Activated CD4-positive, CD25-positive, alpha-beta regulatory T cell treated with anti-CD3 and anti-CD28 coated beads, Interleukin-2, amount 50 U/mL, for 16 hours (primary cell): ENCODE results near the gene RGS13.

Experiments
- DNase-seq: peaks from one replicate; pipeline ENCODE4 v3.0.0-alpha.2; 2020; ENCODE audit warnings: low read depth, low spot score

Gene RGS13

DNA sequence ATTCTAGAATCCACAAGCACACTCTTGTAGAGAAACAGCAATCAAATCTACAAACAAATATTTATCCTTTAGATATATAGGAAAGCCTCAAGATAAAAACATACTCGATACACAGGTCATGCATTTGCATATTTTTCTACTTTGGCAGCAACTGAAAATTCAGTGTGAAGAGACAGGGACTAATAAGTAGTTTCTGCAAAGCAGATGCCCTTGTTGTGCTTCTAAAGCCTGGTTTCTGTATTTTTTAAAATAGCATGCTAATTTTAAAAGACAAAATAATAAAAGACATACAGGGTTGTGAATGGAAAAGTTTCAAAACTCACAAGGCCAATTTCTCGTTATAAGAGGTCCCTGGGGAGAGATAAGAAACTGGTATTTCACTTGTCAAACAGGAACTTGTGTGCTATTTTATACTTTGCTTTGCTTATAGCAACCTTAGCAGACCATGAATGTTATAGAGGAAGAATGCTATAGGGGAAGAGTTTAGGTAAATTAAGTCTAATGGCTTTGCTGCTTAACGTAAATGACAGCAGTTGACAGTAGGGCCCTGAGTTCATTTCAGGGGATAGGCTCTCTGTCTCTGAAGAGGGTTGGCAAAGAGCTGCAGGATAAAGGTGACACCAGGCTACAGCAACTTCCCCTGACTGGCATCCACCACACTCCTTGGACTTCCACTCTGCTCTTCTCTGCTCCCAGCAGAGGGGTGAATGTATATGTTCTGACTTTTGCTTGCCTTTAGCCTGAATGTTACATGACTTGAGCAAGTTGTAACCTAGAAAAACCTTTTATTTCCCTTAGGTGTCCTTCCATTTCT is 9.4 kb upstream of the RGS13 start:
- DNase-seq: no peak

DNA sequence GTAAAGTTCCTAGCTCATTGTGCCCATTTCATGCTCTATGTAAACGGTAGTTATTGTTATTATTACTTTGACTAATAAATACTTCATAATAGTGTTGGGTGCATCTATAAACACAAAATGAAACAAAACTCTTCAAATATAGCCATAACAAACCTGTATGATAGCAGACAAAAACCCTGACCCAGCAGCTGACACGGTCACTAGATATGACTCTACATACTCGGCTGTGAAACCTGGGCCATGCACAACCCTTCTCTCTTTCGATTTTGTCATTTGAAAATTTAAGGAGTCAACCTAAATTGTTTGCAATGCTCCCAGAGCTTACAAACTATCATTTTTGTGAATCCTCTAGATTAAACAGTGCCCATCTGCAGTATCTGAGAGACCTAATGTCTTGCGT is 8.0 kb upstream of the RGS13 start:
- DNase-seq: no peak

DNA sequence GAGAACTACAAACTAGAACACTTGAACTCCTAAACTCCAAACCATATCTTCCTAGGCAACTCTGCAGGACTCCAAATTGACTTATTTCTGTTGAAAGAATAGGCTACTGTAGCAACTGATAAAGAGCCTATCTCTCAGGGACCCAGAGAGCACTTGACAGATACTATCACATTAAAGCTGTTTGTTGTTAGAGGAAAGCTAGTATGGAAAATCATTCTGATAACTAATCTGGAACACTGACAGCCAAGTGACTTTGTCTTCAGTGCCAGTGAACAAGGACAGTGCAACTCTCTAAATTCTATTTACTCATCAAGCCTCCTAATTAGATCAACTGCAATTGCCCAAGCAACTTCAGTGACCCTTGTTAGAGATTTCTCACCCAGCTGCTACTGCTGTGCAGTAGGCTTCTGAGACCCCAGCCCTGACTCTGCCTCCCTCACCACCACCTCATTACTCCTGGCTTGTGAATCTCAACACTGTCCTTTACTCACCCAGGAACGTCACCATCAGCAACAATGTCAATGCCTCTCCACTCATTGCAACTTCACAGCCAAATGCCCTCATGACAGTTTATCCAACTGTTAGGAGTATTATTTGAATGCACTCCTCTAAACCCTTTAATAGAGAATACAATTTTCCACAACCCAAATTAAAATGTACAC is 7.4 kb upstream of the RGS13 start:
- no peak for DNase-seq

DNA sequence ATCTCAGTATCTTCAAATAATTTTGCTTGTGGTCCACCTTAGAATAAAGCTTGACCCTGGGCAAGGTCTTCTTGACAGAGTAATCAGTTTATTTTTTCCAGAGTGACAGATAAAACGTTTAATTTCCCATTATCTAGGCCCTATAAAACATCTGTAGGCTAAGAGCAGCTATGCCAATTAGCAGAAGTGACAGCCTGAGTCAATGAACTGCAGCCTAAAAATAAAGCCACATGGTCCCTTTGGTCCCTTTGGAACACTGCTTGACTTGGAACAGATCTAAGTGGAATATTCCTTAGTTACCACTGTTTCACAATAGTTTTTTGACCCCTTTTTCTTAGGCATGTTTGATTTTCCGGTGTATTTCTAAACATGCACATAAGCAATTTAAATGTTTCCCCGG is 6.3 kb upstream of the RGS13 start:
- DNase-seq: no peak

GRCh38 chr1:192630521-192631287 is 5.2 kb upstream of the RGS13 start:
- no peak for DNase-seq

DNA sequence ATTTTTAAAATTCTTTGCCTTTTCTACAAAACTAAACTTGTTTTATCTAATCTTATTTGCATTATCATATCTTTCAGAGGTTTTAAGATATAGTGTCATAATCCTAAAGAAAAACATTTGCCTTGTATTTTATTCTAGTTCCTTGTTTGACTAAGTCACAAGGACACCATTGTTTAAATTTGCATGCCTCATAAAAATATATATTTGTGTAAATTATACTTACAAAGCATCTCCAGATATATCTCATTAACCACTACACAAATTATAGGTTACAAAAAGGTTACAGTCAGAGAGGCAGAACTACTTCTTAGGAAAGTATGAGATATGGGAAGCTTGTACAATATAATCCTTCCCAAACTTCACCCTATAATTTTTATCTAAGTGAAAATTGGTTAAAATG is 4.2 kb upstream of the RGS13 start:
- DNase-seq: no peak

GRCh38 chr1:192632188-192632587 is 3.8 kb upstream of the RGS13 start:
- no peak for DNase-seq

DNA sequence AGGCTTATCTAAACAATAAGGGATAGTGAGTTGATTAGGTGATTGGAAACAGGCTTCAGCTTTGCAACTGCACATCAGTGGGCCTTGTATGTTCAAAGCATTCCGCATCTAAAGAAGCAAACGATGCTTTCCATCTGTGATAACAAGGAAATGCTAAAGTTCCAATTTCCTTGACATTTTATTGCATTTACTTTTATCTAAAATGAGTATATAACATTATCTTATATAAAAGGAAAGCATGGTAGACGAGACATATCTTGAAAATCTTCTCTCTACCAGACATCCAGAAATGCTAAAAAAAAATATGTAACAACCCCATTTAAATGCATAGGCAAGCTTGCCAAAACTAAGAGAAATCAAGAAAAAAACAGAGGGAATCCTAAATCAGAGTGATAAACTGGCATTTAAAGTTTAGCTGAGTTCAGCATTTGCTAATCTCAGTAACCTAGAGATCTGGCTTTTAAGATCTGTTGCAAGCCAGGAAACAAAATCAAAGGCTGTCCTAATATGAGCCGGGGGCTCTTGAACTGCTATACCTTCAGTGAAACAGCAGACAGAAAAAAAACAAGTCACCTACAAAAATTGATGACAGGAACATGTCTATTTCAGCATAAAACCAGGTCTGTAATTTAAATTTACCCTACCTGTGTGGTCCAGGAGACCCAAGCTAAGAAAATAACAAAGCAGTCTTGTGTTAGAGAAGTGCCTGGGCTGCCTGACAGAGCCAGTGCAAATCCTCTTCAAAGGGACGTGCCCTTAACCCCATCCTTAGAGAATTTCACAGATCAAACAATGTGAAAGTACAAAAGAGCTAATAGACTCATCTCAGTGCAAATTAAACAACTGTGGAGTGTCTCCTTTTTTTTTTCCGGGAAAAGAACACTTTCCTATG is 3.1 kb upstream of the RGS13 start:
- DNase-seq: no peak

DNA sequence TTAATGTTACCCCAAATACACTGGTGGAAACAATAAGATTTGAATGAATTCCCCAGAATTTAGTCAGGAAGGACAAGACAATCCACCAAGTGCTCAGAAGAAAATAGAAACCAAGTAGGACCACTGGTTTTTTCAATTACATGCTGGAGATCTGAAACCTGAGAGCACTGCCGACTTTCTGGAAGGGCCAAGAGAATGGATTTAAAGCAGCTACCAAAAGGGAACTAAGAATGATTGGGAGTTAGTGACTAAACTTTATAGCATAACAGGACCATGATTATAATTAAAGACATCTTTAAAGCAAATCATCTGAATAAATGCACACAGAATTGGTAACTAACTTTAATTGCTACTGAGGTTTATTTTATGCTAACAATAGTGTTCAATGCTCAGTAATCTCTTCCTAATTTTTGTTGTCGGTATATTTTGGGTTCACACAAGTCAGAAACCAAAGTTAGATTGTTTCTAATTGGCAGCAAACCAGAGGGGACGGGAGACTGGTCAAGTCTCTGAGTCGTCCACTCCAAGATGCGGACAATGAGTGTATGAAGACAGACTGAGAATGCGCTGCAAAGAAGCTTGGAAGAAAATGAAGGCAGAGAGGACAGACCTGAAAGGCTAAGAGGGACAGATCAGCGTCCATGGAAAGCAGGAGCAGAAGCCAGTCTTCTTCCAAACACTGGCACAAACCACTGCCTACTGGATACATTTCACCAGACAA is 2.3 kb upstream of the RGS13 start:
- no peak for DNase-seq

GRCh38 chr1:192635041-192635440 is 906 bp upstream of the RGS13 start:
- DNase-seq: no peak

- no peak for DNase-seq
Measured at GRCh38 chr1:192639607-192640368, 3.8 kb downstream of the RGS13 start.

DNA sequence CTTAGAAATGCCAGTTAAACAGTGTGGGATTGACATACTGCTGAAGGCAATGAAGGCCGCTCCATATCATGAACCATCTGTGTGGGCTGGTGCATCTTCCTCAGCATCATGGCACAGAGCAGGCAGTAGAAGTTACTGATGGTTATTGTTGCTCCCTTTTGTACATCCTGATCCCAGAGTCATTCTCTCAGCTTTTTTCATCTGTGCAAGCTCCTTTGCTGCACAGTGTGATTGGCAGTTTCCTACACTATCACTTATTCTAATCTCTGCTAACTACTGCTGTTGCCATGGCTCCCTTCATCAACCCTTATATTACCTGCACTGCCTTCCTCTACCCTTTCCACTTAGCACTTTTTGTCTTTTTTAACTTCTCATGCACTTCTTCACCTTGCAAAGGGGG is 16.2 kb downstream of the RGS13 start:
- DNase-seq: no peak

DNA sequence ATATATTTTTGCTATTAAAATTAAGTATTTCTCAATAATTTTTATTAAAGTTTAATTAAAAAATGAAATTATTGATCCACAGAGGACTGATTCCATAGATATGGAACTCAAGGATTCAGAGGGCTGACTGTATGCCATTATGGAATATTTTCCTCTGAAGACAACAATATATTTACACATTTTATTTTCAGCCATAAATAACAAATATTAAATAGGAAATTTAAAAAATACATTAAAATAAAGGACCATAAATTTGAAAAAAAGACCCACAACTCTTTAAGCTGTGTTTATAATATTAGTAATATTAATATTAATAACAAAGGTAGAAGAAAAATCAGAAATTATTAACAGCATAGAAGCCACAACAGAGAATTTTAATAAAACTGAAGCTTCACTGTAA is 18.2 kb downstream of the RGS13 start:
- DNase-seq: no peak

- DNase-seq: no peak
Measured at GRCh38 chr1:192654591-192655251, 18.8 kb downstream of the RGS13 start.

DNA sequence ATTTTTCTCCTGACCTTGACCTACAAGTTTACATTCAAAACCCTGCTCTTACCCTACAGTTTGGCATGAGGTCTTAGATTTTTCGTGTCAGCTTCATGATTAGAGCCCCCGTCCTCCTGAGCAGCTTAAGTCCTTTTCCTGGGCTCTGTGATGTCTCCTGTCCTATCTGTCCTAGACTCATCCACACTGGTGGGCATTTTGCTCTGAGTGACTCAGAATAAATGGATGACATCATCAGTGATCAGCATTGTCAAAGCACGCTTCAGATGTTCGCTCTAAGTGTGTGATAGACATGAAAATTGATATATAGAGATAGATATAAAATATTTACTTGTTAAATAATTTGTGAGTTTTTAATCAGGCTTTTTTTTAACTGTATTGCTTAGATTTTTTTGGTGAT is 21.8 kb downstream of the RGS13 start:
- DNase-seq: no peak

GRCh38 chr1:192658255-192658654 is 22.3 kb downstream of the RGS13 start:
- no peak for DNase-seq

- DNase-seq: no peak
Measured at GRCh38 chr1:192660613-192661012, 24.7 kb downstream of the RGS13 start.

GRCh38 chr1:192668409-192668983 is 32.5 kb downstream of the RGS13 start:
- no peak for DNase-seq

GRCh38 chr1:192669174-192669573 is 33.2 kb downstream of the RGS13 start:
- no peak for DNase-seq
